H1 (cell line): ENCODE data around the gene SLC28A1. TPM values are rescaled to one million over a fixed set of nuclear protein-coding genes. Genes with fewer than 3 reads are reported as not detected.

Experiments used
- CTCF ChIA-PET: fragments of 300-600 bp; sonication (Branson Sonifier 250); formaldehyde crosslinking; loops from one replicate; lab custom pipeline; 2021; ENCODE audit not compliant: partially characterized antibody; lab: Charles Lee
- POLR2A ChIA-PET: fragments of 300-600 bp; sonication (Branson Sonifier 250); formaldehyde crosslinking; loops from one replicate; lab custom pipeline; 2021; ENCODE audit warnings: inconsistent platforms; ENCODE audit not compliant: partially characterized antibody; lab: Charles Lee
- DNase-seq, 2 experiments: peaks; one replicate each; pipeline versions ENCODE4 v3.0.0 to v3.0.0-alpha.2; 2010 to 2022; ENCODE audit warnings: low spot score in 2 of 2, low read depth in 1 of 2, mixed read lengths in 1 of 2
- FAIRE-seq: peaks from 2 replicates; lab custom pipeline; 2011; peaks lifted over from hg19 to GRCh38; lab: Jason Lieb, UNC
- H2AFZ ChIP-seq: 2 replicates; pipeline ENCODE4 v1.8.1; 2012; ENCODE audit warnings: low read length, inconsistent platforms
- H2AK5ac ChIP-seq: 2 replicates; pipeline ENCODE4 v1.6.1; 2013; ENCODE audit warnings: low read depth, low read length
- H2BK120ac ChIP-seq: replicated peaks from 2 replicates; pipeline ENCODE3; 2013; ENCODE audit warnings: low read depth, low read length, inconsistent platforms
- H2BK12ac ChIP-seq: 2 replicates; pipeline ENCODE4 v1.6.1; 2013; ENCODE audit warnings: low read depth, low read length
- H2BK15ac ChIP-seq: 2 replicates; pipeline ENCODE4 v1.6.1; 2013; ENCODE audit warnings: low read length
- H2BK20ac ChIP-seq: 2 replicates; pipeline ENCODE4 v1.6.1; 2013; ENCODE audit warnings: low read length
- H2BK5ac ChIP-seq: 2 replicates; pipeline ENCODE4 v1.6.1; 2013; ENCODE audit warnings: low read depth, low read length
- H3K14ac ChIP-seq: 2 replicates; pipeline ENCODE4 v1.6.1; 2013; ENCODE audit warnings: inconsistent platforms; ENCODE audit not compliant: insufficient read length
- H3K18ac ChIP-seq: 2 replicates; pipeline ENCODE4 v1.6.1; 2013; ENCODE audit warnings: low read length; ENCODE audit errors: extremely low read depth
- H3K23ac ChIP-seq: 2 replicates; pipeline ENCODE4 v1.6.1; 2013; ENCODE audit warnings: inconsistent platforms; ENCODE audit not compliant: insufficient read length
- H3K23me2 ChIP-seq: 2 replicates; pipeline ENCODE4 v1.6.1; 2013; ENCODE audit warnings: low read depth, low read length
- H3K27ac ChIP-seq: 2 replicates; pipeline ENCODE4 v1.6.1; 2011; ENCODE audit warnings: low read depth, low read length, inconsistent platforms
- H3K27me3 ChIP-seq, 4 experiments: replicated peaks in 1 of 4; 1 replicate in 1 of 4; 2 replicates in 3 of 4; pipeline versions ENCODE4 v1.6.1 to v1.8.1; 2011 to 2013; ENCODE audit warnings: low read length in 3 of 4, mild to moderate bottlenecking in 3 of 4, inconsistent platforms in 2 of 4, mixed read lengths in 2 of 4, moderate library complexity in 1 of 4; ENCODE audit not compliant: control insufficient read depth in 3 of 4, insufficient read depth in 3 of 4; ENCODE audit errors: extremely low read depth in 1 of 4
- H3K36me3 ChIP-seq, 4 experiments: 2 replicates each; pipeline versions ENCODE4 v1.6.1 to v1.8.1; 2011 to 2013; ENCODE audit warnings: mild to moderate bottlenecking in 4 of 4, low read length in 3 of 4, moderate library complexity in 2 of 4, control low read depth in 1 of 4, inconsistent platforms in 1 of 4; ENCODE audit not compliant: insufficient read depth in 4 of 4, control insufficient read depth in 2 of 4
- H3K4ac ChIP-seq: replicated peaks from 2 replicates; pipeline ENCODE3; 2013; ENCODE audit warnings: low read length, low read depth, mixed read lengths, inconsistent platforms; ENCODE audit not compliant: insufficient read length
- H3K4me1 ChIP-seq, 4 experiments: replicated peaks in 1 of 4; 1 replicate in 1 of 4; 2 replicates in 3 of 4; pipeline versions ENCODE4 v1.6.1 to v1.8.1; 2011 to 2013; ENCODE audit warnings: low read length in 3 of 4, inconsistent platforms in 2 of 4, mixed read lengths in 1 of 4; ENCODE audit not compliant: insufficient read depth in 4 of 4, control insufficient read depth in 3 of 4
- H3K4me2 ChIP-seq, 2 experiments: 2 replicates each; pipeline versions ENCODE4 v1.6.1 to v1.8.1; 2011 to 2013; ENCODE audit warnings: low read depth in 2 of 2, low read length in 2 of 2, control low read depth in 1 of 2, inconsistent platforms in 1 of 2, mild to moderate bottlenecking in 1 of 2; ENCODE audit not compliant: insufficient read depth in 1 of 2
- H3K4me3 ChIP-seq, 4 experiments: fragments of 200-600, 300-600 bp in 1 of 4; sonication (generic), shearing (Covaris generic), sonication (Bioruptor Twin) in 1 of 4; 2 replicates each; pipeline versions ENCODE4 v1.5.1 to v1.8.1; 2011 to 2016; ENCODE audit warnings: low read length in 4 of 4, low read depth in 3 of 4, control low read depth in 2 of 4, inconsistent platforms in 2 of 4, mild to moderate bottlenecking in 2 of 4, mixed read lengths in 1 of 4, moderate library complexity in 1 of 4; ENCODE audit not compliant: insufficient read depth in 2 of 4; ENCODE audit errors: extremely low read depth in 1 of 4
- H3K56ac ChIP-seq: replicated peaks from 2 replicates; pipeline ENCODE3; 2013; ENCODE audit warnings: low read depth, mild to moderate bottlenecking, mixed read lengths, low read length, inconsistent platforms; ENCODE audit not compliant: insufficient read length
- H3K79me1 ChIP-seq: 2 replicates; pipeline ENCODE4 v1.6.1; 2013; ENCODE audit warnings: low read depth, low read length, control low read depth
- H3K79me2 ChIP-seq, 2 experiments: 2 replicates each; pipeline versions ENCODE4 v1.6.1 to v1.8.1; 2012 to 2013; ENCODE audit warnings: low read length in 2 of 2, mild to moderate bottlenecking in 2 of 2, inconsistent platforms in 1 of 2; ENCODE audit not compliant: insufficient read depth in 2 of 2, control insufficient read depth in 1 of 2
- H3K9ac ChIP-seq, 4 experiments: replicated peaks in 1 of 4; 1 replicate in 1 of 4; 2 replicates in 3 of 4; pipeline versions ENCODE4 v1.6.1 to v1.8.1; 2011 to 2013; ENCODE audit warnings: low read depth in 3 of 4, low read length in 3 of 4, control low read depth in 2 of 4, mild to moderate bottlenecking in 2 of 4, moderate library complexity in 2 of 4, inconsistent platforms in 1 of 4; ENCODE audit errors: extremely low read depth in 1 of 4
- H3K9me3 ChIP-seq, 2 experiments: 2 replicates each; pipeline versions ENCODE4 v1.6.1 to v1.8.1; 2012 to 2013; ENCODE audit warnings: mild to moderate bottlenecking in 2 of 2, moderate library complexity in 2 of 2, control low read depth in 1 of 2, inconsistent platforms in 1 of 2, low read depth in 1 of 2, low read length in 1 of 2, mixed read lengths in 1 of 2; ENCODE audit not compliant: insufficient read depth in 2 of 2
- H4K20me1 ChIP-seq, 2 experiments: replicated peaks in 1 of 2; 2 replicates each; pipeline versions ENCODE3 to v1.8.1; 2011 to 2013; ENCODE audit warnings: inconsistent platforms in 2 of 2, low read length in 2 of 2, mild to moderate bottlenecking in 1 of 2; ENCODE audit not compliant: insufficient read depth in 2 of 2, control insufficient read depth in 1 of 2
- H4K5ac ChIP-seq: 2 replicates; pipeline ENCODE4 v1.6.1; 2013; ENCODE audit warnings: low read length, low read depth, mixed read lengths, inconsistent platforms; ENCODE audit not compliant: insufficient read length
- H4K8ac ChIP-seq: 2 replicates; pipeline ENCODE4 v1.8.0; 2013; ENCODE audit warnings: mild to moderate bottlenecking, moderate library complexity, low read length, inconsistent platforms; ENCODE audit not compliant: insufficient read depth; ENCODE audit errors: extremely low read depth
- H4K91ac ChIP-seq: replicated peaks from 2 replicates; pipeline ENCODE3; 2013; ENCODE audit warnings: low read length, mixed read lengths, inconsistent platforms; ENCODE audit not compliant: insufficient read length
- CTBP2 ChIP-seq: IDR thresholded peaks from 2 replicates; pipeline ENCODE4 v1.7.0; 2011; ENCODE audit warnings: borderline replicate concordance, mild to moderate bottlenecking, moderate library complexity, mixed read lengths, low read length; ENCODE audit not compliant: insufficient read depth, insufficient read length
- EP300 ChIP-seq, 2 experiments: IDR thresholded peaks; 1 replicate in 1 of 2; 2 replicates in 1 of 2; pipeline ENCODE4 v1.6.1; 2011 to 2012; ENCODE audit warnings: low read depth in 2 of 2, low read length in 2 of 2, mild to moderate bottlenecking in 2 of 2, borderline replicate concordance in 1 of 2, inconsistent platforms in 1 of 2, moderate library complexity in 1 of 2
- RFX5 ChIP-seq: IDR thresholded peaks from 2 replicates; pipeline ENCODE4 v1.6.1; 2011; ENCODE audit warnings: low read depth, low read length, improper control_type of control experiment, borderline replicate concordance
- RXRA ChIP-seq: IDR thresholded peaks from 2 replicates; pipeline ENCODE4 v1.6.1; 2011; ENCODE audit warnings: low read depth, mild to moderate bottlenecking, low read length, moderate library complexity; ENCODE audit not compliant: insufficient read depth
- SP1 ChIP-seq: IDR thresholded peaks from 2 replicates; pipeline ENCODE4 v1.6.1; 2011; ENCODE audit warnings: low read depth, low read length
- TAF1 ChIP-seq: IDR thresholded peaks from 2 replicates; pipeline ENCODE4 v1.6.1; 2011; ENCODE audit warnings: mild to moderate bottlenecking, low read depth, low read length
- YY1 ChIP-seq: IDR thresholded peaks from 2 replicates; pipeline ENCODE4 v1.6.1; 2011; ENCODE audit warnings: low read depth, mild to moderate bottlenecking, low read length
- WGBS, 2 experiments: shearing (Covaris generic) in 1 of 2; methylation state at CpG; one replicate each; pipeline versions ENCODE4 v1.1.6 to v1.1.7; 2013 to 2015; ENCODE audit warnings: low lambda C conversion rate in 2 of 2, mixed read lengths in 2 of 2, inconsistent platforms in 1 of 2, low coverage in 1 of 2, missing lambda C conversion rate in 1 of 2; ENCODE audit not compliant: insufficient replicate concordance in 2 of 2, insufficient coverage in 1 of 2, insufficient read length in 1 of 2; ENCODE audit errors: extremely low coverage in 1 of 2, missing lambda C conversion rate in 1 of 2; 5-methylcytosine and 5-hydroxymethylcytosine counted together
- polyA plus RNA-seq, 7 experiments: library from polyadenylated mRNA; depleted of rRNA in 3 of 7; stranded (reverse) in 5 of 7; unstranded in 2 of 7; fragments of >200 nt in 5 of 7; fragments of 200-250 nt in 2 of 7; gene quantifications; 1 replicate in 5 of 7; 2 replicates in 1 of 7; 4 replicates in 1 of 7; pipeline versions ENCODE4 v1.2.1 to v1.2.3, GENCODE V29; 2011 to 2013; ENCODE audit warnings: missing spikeins in 2 of 7, mixed read lengths in 2 of 7
- total RNA-seq: library from RNA; stranded (reverse); fragmentation: NEBNext Ultra II Directional; extraction: Animal tissue kit (Norgen Biotek cat#: 25700); gene quantifications from 2 replicates; pipeline ENCODE4 v1.2.1, GENCODE V29; 2021
- TF ChIP-seq, protein P1 (sequence below): IDR thresholded peaks from 2 replicates; pipeline ENCODE4 v1.6.1; 2012; ENCODE audit warnings: low read length, inconsistent platforms

SLC28A1 gene
- total and polyA plus RNA-seq, 2 of the 8 experiments (the other 6 are each of a cell fraction or from before 2014, with no cell fraction given) = 0.09 TPM; not detected in 1

DNA sequence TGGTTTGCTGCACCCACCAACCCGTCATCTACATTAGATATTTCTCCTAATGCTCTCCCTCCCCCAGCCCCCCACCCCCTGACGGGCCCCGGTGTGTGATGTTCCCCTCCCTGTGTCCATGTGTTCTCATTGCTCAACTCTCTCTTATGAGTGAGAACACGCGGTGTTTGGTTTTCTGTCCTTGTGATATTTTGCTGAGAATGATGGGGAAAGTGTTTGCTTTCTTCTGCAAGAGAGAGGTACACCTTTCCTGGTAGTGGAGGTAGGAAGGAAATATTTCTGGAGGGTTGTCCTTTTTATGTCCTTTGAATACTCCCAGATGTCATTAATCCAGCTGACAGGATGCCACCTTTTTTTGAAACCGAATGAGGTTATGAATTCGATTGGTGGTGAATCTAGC is 10.5 kb upstream of the SLC28A1 start:
- Histone ChIP-seq H2BK20ac (no peak overlapping the region), H3K4ac (no peak overlapping the region), H3K14ac (no peak overlapping the region), H3K27me3 (no peaks in the 10 kb centered on the region), H3K23ac (no peak overlapping the region), H3K4me1 (peaks cover 0 to 4% (median 0%) of the 10 kb centered on the region in 4 experiments; a peak in 1 of 7 replicates), H3K56ac (no peak overlapping the region), H2AFZ (no peak overlapping the region), H2AK5ac (no peak overlapping the region), H3K79me2 (no peaks in the 10 kb centered on the region), H3K23me2 (no peaks in the 10 kb centered on the region), H3K27ac (no peak overlapping the region), H4K20me1 (no peaks in the 10 kb centered on the region), H2BK5ac (no peak overlapping the region), H3K9me3 (no peaks in the 10 kb centered on the region), H4K5ac (no peak overlapping the region), H3K4me2 (no peak overlapping the region), H3K9ac (no peak overlapping the region), H2BK15ac (no peak overlapping the region), H2BK120ac (no peak overlapping the region), H2BK12ac (no peak overlapping the region), H3K4me3 (no peak overlapping the region), H3K18ac (no peak overlapping the region), H4K91ac (no peak overlapping the region), H3K36me3 (no peaks in the 10 kb centered on the region), H4K8ac (no peak overlapping the region), H3K79me1 (no peaks in the 10 kb centered on the region)
- FAIRE-seq (no peak), DNase-seq (no peak)
- ChIA-PET CTCF (interaction anchor here (0.9 to 2.2 kb wide), 2 partner anchors 9 to 49 kb away, joined by 4 to 5 read pairs; no protein-coding TSS in a partner anchor), POLR2A (interaction anchor here (1.2 to 1.5 kb wide), 3 partner anchors 12 to 33 kb away, joined by 3 to 7 read pairs (median 3); no protein-coding TSS in a partner anchor)
- 90% methylated on average over 5 of the region's 7 CpGs; no CpG with 5 or more reads in 1 of the 2 experiments for WGBS, 2 experiments
- no peak for TF ChIP-seq CTBP2
- no peak for TF ChIP-seq RFX5
- TF ChIP-seq, protein P1, sequence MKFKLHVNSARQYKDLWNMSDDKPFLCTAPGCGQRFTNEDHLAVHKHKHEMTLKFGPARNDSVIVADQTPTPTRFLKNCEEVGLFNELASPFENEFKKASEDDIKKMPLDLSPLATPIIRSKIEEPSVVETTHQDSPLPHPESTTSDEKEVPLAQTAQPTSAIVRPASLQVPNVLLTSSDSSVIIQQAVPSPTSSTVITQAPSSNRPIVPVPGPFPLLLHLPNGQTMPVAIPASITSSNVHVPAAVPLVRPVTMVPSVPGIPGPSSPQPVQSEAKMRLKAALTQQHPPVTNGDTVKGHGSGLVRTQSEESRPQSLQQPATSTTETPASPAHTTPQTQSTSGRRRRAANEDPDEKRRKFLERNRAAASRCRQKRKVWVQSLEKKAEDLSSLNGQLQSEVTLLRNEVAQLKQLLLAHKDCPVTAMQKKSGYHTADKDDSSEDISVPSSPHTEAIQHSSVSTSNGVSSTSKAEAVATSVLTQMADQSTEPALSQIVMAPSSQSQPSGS = no peak
- no peak for TF ChIP-seq YY1
- no peak for TF ChIP-seq EP300 (IDR thresholded peaks at IDR 0.05; ENCODE audit: borderline replicate concordance in 1 of 2, low read depth in 2 of 2, low read length in 2 of 2)
- no peak for TF ChIP-seq TAF1
- no peak for TF ChIP-seq RXRA
- TF ChIP-seq SP1 = no peak
